SKM-1 (cell line): ENCODE results near the gene CETP.
"Not testable (repeated sequence)": the region's sequence is repeated elsewhere in the genome, so short reads cannot be mapped to it uniquely, and the experiment has no call there.

Experiments
- DNase-seq: peaks from one replicate; lab custom pipeline; 2025; ENCODE audit not compliant: unreplicated experiment; lab: John Stamatoyannopoulos, UW

CETP gene

GRCh38 chr16:56980201-56980535 is 18.4 kb downstream of the CETP start:
- no peak for DNase-seq

DNA sequence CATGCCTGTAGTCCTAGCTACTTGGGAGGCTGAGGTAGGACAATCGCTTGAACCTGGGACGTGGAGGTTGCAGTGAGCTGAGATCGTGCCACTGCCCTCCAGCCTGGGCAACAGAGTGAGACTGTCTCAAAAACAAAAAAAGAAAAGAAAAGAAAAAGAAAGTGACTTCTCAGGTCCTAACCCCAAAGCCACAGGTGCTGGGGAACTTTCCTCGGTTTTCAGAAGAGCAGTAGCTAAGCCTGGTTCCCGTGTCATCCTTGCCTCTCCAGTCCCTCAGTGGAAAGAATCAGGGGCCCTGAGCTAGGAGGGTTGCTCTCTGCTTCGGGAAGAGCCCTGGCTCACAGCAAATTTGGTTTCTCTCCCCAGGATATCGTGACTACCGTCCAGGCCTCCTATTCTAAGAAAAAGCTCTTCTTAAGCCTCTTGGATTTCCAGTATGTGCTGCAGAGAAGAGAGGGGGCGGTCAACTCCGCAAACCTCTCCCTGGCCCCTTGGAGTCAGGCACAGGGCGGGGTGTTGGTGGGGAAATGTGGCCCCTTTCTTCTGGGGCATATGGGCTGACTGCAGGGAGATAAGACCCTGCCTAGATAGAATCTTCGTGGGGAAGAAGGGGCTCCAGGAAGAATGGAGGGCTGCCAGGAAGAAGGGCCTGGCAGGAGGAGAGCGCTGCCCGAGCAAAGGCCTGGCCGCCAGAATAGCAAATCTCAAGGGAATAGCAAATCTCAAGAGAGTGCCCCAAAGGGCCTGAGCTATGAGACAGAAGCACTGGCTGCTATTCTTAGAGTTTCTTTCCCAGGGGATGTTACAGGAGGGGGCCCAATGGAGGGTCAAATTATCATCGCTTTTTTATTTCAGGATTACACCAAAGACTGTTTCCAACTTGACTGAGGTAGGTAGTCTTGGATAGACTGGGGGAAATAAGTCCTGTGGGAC is 19.3 kb downstream of the CETP start:
- no peak for DNase-seq

GRCh38 chr16:56981729-56982271 is 20.1 kb downstream of the CETP start:
- DNase-seq = no peak

- DNase-seq = no peak
These were observed 20.9 kb downstream of the CETP start for GRCh38 chr16:56982695-56983094.

DNA sequence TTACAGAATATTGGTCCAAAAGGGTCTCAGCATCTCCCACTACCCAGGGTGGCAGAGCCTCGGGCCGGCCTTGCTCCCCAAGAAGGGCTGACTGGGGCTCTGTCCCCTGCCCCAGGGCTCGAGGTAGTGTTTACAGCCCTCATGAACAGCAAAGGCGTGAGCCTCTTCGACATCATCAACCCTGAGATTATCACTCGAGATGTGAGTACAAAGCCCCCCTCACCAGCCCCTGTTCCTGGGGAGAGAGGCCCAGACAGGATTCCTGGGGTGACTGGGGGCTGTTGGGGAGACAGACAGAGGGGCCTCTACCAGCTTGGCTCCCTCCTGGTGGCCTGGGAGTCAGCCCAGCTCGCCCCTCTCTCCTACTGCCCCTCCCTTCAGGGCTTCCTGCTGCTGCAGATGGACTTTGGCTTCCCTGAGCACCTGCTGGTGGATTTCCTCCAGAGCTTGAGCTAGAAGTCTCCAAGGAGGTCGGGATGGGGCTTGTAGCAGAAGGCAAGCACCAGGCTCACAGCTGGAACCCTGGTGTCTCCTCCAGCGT is 21.5 kb downstream of the CETP start:
- DNase-seq = no peak

DNA sequence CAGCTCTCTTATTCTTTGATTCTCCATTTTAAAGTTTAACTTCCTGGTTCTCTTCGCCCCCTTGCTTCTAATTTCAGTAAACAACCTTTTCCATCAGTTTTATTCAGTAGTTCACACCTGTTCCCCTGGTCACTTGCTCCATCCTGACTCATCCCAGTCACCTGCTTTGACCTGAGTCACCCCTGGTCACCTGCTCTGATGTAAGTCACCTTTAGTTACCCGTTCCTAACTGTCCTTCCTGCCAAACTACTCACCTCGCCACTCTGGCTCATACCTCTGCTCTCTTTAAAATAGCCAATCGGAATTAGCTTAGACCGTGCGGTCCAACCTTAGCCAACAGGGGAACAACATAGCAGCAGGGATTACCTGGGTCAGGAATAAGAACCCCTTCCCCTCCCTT is 22.9 kb downstream of the CETP start:
- no peak for DNase-seq

DNA sequence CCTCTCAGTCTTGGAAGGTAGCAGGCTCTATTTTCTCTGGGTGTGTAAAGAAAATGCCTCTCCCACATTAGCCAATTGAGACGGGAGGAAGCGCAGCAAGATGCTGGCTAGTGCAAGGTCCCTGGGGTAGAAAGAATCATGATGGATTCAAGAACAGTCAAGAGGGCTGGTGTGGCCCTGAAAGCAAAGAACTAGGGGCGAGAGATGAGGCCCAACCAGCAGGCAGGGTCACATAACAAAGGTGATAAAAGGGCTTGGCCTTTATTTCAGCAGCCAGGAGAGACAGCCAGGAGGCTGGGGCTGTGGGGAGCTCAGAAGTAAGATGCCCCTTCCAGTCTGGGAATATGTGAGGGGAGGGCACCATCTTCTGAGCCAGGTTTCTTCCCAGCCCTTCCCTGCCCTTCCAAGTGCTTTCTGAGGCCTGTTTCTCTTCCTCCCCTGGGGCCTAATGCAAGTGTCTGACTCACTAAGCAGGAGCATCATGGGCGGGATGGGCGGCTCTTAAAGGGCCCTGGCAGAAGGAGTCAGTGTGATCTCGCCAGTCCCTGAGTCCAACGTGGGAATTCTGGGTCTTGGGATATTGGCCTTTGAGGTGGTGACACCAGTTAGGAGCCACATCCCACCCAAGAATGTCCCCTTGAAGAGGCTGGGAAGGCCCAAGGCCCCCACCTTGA is 23.7 kb downstream of the CETP start:
- no peak for DNase-seq

DNA sequence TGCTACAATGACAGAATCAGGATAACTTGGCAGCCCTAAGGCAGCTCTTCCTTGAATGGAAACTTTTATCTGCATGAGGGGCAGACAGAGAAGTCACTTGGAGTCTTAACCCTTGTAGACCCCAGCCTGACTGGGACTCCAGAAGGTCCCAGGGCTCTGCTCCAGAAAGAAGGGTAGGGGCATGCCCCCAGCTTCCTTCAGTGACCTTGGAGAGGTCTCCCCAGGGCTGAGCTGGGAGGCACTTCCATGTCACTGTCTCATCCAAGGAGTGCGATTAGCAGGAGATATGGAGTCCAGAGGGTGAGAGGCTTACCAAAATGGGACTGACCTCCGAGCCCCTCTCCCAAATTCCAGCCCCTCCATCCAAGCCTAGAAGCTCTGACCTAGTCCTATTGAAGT is 24.2 kb downstream of the CETP start:
- no peak for DNase-seq

- DNase-seq = no peak
These were observed 24.6 kb downstream of the CETP start for GRCh38 chr16:56986361-56986760.

- DNase-seq = not testable (repeated sequence)
These were observed 25.2 kb downstream of the CETP start for GRCh38 chr16:56986908-56987307.

GRCh38 chr16:56987692-56988091 is 25.9 kb downstream of the CETP start:
- DNase-seq = no peak

DNA sequence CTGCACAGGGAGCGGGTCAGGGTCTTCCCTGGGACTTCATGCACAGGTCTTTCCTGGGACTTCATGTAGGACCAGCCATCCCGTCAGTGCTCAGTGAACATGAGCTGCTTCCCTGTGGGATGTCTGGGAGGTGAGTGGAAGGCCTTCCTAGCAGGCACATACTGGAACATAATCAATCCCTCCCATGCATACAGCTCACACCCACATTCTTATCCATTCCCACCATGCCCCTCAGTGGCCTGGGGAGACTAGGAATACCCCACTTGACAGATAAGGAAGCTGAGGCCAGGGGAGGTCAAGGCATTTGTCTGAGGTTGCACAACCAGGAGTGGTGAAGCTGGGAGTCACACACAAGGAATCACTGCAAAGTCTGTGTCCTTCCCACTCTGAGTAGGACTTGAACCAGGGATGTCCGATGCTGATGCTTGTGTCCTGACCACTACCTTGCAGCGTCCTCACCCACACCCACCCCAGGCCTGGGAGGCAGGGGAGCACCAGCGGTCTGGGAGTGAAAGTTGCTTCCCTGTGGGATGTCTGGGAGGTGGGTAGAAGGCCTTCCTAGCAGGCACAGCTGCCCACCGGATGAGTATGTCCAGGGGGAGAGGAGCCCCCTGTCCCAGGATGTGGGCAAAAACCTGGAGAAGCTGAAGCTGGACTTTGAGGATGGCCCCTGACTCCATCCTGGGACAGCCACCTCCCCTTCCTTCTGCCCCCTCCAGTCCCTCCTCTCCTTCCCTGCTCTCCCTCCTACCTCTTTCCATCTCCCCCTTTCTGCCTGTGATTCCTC is 26.6 kb downstream of the CETP start:
- no peak for DNase-seq

DNA sequence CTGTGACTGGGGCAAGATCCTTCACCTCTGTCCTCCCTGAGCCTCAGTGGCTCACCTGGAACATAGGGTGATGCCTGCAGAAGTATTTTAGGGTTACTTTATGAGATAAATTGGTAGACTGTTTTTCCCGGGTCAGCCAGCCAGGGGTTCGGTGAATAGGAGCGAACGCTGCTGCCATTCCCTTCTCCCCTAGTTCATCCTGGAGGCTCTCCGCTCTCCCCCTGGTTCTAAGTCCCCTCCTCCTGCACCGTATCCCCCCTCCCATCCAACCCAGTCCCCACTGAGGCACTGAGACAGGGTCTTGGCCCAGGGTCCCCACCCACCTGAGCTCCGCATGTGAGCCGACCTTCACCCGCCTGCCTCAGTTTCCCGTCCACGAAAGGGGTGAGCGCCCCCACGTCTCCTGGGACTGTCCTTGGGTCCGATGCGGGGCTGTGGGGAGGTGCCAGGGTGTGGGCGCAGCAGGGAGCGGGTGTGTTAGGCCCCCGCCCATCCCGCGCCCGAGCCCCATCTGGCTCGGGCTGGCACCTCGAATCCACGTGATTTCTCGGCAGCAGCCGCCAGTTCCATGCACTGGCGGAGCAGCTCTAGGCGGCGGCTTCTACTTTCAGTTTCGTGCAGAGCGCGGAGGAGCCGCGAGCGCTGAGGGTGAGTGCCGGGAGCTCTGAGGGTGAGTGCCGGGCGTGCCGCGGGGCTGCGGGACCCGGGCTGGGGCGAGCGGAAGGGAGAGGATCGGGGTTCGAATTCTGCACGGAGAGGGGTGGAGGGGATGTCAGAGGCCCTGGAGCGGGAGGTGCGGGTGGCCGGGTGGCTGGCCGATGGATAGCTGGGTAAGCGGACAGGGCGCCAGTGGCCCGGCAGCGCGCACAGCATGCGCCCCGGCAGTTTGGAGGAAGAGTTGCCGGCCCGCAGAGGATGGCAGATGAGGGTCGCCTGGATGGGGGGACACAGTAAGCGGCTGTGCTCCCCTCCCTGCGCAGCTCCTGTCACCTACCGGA is 27.5 kb downstream of the CETP start, which contains the start of gene NLRC5:
TSS of gene NLRC5 (plus strand) at position 610 of the 998 bp plus-strand sequence. CDS start 31,156 bp downstream, outside the sequence.
- peak; percentile 43 for DNase-seq

- DNase-seq = no peak
These were observed 28.2 kb downstream of the CETP start for GRCh38 chr16:56989988-56990387.

GRCh38 chr16:56990407-56991286 is 28.9 kb downstream of the CETP start:
- no peak for DNase-seq

DNA sequence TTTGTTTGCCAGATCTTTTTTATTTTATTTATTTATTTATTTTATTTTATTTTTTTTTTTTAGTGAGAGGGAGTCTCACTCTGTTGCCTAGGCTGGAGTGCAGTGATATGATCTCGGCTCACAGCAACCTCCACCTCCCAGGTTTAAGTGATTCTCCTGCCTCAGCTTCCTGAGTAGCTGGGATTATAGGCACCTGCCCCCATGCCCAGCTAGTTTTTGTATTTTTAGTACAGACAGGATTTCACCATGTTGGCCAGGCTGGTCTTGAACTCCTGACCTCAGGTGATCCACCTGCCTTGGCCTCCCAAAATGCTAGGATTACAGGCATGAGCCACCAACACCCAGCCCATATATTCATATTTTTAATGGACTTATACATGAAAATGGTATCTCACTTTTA is 30.7 kb downstream of the CETP start:
- DNase-seq = not testable (repeated sequence)

DNA sequence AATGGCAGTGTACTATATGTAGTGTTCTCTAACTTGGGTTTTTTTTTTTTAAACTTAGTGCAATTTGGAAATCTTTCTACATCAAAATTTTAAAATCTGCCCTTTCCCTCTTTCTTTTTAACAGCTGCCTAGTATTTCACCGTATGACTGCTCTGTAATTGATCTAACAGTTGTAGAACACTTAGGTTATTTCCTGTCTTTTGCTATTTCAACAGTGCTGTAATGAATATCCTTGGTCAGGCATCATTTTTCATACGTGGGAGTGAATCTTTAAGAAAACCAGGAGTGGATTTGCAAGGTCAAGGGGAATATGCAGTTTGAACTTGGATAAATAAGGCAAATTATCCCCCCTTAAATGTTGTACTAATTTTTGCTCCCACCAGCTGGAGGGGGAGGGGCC is 31.5 kb downstream of the CETP start:
- no peak for DNase-seq

GRCh38 chr16:56994311-56994710 is 32.6 kb downstream of the CETP start:
- DNase-seq = no peak
